ENCODE data around the gene LMNB1.
"Not testable (repeated sequence)": the region's sequence is repeated elsewhere in the genome, so short reads cannot be mapped to it uniquely, and the experiment has no call there.

LMNB1 gene

GRCh38 chr5:126776499-126777256 is at the start of gene LMNB1:
LMNB1 (plus strand) TSS chr5:126777136; CDS start chr5:126777509, 373 bp downstream.
- peak; percentile 72 for DNase-seq

GRCh38 chr5:126732716-126733115 is 44.2 kb upstream of the LMNB1 start:
- DNase-seq, result no peak

- not testable (repeated sequence) for DNase-seq
These were observed 42.4 kb upstream of the LMNB1 start for GRCh38 chr5:126734573-126734972.

DNA sequence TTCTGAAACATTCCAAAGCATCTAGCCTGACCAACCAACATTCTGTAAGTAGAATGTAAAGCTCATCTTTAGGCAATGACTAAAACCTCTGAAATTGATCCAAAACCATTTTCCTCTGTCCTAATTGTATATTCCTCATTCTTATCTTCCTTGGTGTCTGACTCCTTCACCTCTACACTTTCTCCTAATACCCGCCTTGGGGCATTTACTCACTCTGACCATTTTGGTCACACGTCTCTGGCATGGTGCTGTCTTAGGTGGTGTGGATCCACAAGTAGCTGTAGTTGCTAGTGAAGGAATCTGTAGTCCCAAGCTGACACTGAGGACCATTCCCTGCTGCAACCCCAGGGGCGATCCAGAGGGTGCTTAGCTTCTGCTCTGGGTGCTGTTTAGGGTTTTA is 40.8 kb upstream of the LMNB1 start:
- no peak for DNase-seq

DNA sequence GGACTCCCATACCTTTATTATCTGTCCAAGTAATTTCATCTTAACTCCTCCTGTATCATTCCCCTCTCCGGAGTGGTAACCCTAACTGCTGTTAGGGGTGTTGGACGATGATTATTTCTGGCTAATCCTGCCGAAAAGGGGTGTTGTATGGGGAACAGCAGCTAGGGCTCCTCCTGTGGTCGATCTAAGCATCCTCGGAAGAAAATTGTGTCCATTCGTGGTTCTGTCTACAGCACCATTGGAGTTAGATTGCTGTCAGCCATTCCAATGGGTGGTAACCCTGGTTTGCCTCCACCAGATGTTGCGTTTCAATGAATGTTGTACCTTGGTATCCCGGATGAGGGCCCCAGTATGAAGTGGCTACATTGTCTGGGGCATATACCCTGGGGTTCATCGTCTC is 35.6 kb upstream of the LMNB1 start:
- DNase-seq, result no peak

DNA sequence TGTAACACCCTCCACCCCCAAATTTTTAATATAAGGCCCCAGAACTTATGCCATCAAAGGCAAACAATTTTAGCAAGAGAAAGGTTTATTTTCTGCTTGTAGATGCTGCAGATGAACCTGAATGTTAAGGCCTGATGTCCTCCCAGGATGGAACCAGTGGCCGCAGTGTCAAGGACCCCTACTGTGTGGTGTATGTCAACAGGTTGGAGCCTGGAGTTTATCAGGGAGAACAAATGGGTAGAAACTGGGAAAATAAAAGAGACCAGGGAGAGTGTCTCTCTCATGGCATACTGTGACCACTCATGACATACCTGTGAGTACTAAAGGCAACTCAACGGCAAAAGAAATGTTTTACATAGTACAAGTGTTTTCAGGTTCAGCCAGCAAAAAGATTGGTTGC is 34.5 kb upstream of the LMNB1 start:
- no peak for DNase-seq

- DNase-seq, result no peak
These were observed 32.1 kb upstream of the LMNB1 start for GRCh38 chr5:126744836-126745235.

- DNase-seq, result no peak
These were observed 31.5 kb upstream of the LMNB1 start for GRCh38 chr5:126745259-126745992.

DNA sequence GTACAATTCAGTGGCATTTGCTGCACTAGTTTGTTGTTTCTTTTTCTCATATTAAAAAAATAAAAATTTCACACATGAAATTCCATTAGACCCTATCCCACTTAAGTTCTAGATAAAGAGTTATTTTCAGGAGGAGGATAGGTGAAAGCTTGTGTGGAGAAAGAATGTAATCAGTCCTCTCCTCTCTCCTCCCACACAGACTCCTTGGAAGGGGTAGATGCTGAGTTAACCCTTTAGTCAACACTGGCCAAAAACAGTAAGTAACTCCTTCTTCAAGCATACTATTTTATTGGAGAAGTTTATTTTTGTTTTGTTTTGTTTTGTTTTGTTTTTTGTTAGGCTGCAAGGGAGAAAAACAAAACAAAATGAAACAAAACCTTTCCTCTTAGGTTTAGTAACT is 30.6 kb upstream of the LMNB1 start:
- no peak for DNase-seq

DNA sequence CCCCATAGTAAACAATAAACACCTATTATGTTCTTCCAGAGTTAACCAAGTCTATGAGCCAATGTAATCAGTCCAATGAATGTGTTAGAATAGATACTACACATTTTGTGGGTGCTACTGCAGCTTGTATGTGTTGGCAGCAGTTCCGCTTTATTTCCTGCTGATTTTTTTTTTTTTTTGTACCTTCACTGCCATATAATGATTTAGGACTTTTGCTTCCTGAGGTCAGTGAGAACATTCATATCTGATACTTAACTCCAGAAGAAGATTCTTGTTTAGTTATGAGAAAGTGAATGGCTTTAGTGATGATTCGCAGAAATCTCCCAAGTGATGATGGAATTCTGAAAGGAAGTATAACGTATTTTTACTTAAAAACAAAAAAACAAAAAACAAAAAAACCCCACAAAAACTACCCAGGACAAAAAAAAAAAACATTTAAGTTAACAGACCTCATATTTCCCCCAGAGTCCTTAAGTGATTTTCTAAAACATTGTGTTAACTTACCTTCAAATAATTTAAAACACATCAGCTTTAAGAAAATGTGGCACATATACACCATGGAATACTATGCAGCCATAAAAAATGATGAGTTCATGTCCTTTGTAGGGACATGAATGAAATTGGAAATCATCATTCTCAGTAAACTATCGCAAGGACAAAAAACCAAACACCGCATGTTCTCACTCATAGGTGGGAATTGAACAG is 24.7 kb upstream of the LMNB1 start:
- no peak for DNase-seq

DNA sequence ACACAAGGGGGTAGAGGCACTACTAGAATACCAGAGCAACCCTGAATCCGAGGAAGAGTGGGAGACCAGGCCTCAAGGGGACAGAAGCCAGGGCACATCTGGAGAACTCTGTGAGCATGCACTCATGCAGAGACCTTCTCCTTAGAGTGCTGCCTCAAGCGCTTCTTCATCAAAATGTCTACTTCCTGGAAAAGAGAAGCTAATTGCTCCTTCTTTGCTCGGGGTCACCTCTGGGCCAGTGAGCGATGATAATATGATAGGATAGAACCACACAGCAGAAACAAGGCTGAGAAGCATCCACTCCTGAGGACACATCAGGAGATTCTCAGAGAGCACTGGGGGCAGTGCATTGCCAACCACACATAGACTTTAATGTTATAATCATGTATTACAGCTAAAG is 23.7 kb upstream of the LMNB1 start:
- DNase-seq, result no peak

- no peak for DNase-seq
These were observed 22.3 kb upstream of the LMNB1 start for GRCh38 chr5:126754609-126755008.

DNA sequence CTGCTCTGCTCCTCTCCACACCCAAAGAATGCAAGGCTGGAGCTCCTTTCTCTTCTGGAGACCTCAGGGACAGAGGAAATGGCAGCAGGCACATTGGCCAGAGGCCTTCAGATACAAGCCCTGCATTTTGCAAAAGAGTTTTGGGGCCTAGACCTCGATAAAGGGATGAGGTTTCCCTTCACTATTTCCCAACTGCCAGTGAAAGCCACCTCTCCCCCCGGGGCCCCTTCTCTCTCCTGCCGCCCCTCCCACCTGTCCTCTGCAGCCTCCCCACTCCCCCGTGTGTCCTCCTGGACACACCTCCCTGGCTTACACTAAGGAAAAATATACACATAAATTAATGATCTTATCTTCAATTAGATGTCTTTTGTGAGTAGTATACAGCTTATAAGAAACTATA is 21.3 kb upstream of the LMNB1 start:
- DNase-seq, result no peak

DNA sequence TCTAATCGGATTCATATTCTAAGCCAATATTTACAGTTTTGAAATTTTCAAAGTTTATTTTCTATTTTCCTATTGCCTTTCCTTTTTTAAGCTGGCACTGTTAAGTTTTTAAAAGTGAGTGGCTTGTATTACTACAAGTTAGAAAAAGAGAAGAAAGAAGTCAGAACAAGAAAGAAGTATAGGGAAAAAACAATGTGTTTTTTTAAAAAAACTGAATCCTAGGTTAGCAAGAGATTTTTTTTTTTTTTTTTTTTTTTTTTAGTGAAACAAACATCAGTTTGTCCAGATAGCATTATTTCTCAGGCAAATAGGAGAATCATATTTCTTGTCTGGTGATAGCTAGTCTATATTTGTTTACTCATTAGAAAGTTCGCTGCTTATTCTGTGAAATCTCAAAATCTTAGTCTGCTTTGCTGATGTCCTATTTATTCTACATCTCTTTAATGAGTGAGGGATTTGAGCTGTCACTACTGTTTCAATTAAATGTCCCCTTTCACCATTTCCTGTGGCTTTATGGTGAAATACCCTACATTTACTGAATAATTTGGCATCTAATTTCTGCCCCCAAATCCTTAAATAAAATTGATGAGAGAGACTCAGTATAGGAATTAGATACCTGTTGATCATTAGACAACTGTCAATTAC is 19.1 kb upstream of the LMNB1 start:
- DNase-seq, result no peak

DNA sequence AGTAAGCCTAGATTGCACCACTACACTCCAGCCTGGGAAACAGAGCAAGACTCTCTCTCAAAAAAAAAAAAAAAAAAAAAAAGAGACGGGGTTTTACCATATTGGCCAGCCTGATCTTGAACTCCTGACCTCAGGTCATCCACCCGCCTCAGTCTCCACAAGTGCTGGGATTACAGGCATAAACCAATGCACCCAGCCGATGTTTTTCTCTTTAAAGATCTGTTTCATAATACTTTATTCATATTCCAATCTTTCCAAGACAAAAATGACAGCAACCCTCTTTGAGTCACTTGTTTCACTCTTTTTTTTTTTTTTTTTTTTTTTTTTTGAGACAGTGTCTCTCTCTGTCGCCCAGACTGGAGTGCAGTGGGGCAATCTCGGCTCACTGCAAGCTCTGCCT is 13.6 kb upstream of the LMNB1 start:
- DNase-seq, result no peak

- no peak for DNase-seq
These were observed 7.2 kb upstream of the LMNB1 start for GRCh38 chr5:126769703-126770102.

- not testable (repeated sequence) for DNase-seq
These were observed 3.4 kb upstream of the LMNB1 start for GRCh38 chr5:126773536-126773935.

GRCh38 chr5:126774595-126774994 is 2.3 kb upstream of the LMNB1 start:
- not testable (repeated sequence) for DNase-seq

DNA sequence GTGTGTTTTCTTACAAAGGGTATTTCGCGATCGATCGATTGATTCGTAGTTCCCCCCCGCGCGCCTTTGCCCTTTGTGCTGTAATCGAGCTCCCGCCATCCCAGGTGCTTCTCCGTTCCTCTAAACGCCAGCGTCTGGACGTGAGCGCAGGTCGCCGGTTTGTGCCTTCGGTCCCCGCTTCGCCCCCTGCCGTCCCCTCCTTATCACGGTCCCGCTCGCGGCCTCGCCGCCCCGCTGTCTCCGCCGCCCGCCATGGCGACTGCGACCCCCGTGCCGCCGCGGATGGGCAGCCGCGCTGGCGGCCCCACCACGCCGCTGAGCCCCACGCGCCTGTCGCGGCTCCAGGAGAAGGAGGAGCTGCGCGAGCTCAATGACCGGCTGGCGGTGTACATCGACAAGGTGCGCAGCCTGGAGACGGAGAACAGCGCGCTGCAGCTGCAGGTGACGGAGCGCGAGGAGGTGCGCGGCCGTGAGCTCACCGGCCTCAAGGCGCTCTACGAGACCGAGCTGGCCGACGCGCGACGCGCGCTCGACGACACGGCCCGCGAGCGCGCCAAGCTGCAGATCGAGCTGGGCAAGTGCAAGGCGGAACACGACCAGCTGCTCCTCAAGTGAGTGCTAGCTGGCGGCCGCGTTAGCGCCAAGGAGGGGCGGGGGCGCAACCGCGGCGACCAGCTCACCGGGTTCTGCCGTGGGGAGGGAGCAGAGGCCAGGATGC is 480 bp downstream of the LMNB1 start:
- peak; percentile 16 for DNase-seq

DNA sequence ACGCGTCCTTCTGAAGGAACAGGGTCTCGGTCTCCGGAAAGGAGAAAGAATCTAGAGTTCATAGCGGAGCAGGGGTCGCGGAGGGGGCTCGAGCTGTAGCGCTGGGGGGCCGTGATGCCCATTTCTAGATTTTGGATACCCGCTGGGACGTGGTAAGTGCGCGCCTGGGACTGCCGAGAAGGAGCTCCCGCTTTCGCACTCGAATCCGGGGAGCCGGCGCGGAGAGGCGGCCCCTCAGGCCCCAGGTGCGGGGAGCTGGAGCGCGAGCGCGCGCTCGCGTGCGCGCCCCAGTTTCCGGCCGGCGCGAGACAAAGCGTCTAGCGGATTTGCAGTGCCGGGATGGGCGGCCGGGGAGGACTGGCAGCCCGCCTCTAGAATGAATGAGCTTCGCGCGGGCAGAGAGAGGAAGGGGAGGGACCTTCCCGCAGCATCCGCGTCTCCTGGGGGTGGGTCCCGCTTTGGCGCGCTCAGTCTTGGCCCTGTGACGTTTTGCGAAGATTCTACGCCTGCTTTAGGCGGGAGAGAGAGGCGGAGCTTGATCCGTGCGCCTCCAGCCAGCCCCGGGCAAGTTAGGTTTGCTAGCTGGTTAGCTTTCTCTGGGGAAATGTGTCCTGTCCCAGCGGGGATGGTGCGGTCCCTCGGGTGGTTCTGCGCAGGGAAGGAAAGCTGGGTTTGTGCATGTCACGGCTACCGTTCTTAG is 1.2 kb downstream of the LMNB1 start:
- DNase-seq, result peak; percentile 71

GRCh38 chr5:126778675-126779403 is 1.9 kb downstream of the LMNB1 start:
- DNase-seq, result no peak
